Measurements from ENCODE around the gene INAVA.

GRCh38 chr1:200893411-200893901 lies 1.2 kb upstream of the INAVA start:
- TF ChIP-seq EP300 (IDR thresholded peaks at IDR 0.05; ENCODE audit: borderline replicate concordance) (no peak; the same call in 1 of the 2 replicates), TCF12 (IDR thresholded peaks at IDR 0.05; ENCODE audit: low read depth) (no peak), ZBTB7A (IDR thresholded peaks at IDR 0.05; ENCODE audit: low read depth) (peak; percentile 63; the same call in 1 of the 2 replicates), MAX (IDR thresholded peaks at IDR 0.05) (no peak), TAF1 (IDR thresholded peaks at IDR 0.05; ENCODE audit: low read depth) (no peak)
